Endothelial cell of umbilical vein (primary cell): Measurements from ENCODE around the gene TXNDC15.

Source experiments
- CTCF ChIP-seq, 2 donors: IDR thresholded peaks; 1 replicate in 1 of 2; 2 replicates in 1 of 2; pipeline ENCODE4 v1.5.1; 2011; ENCODE audit warnings: low read length in 2 of 2, mild to moderate bottlenecking in 2 of 2, moderate library complexity in 2 of 2, control low read depth in 1 of 2, inconsistent platforms in 1 of 2, low read depth in 1 of 2; ENCODE audit not compliant: insufficient read depth in 1 of 2; ENCODE audit errors: extremely low read depth in 1 of 2
- FOS ChIP-seq: IDR thresholded peaks from 2 replicates; pipeline ENCODE4 v1.6.1; 2011; ENCODE audit warnings: mild to moderate bottlenecking, low read length, moderate library complexity, borderline replicate concordance; ENCODE audit not compliant: insufficient read depth

GRCh38 chr5:134904610-134905245 is 30.6 kb downstream of the TXNDC15 start, which contains the start of gene PCBD2:
- TF ChIP-seq CTCF (IDR thresholded peaks at IDR 0.05; ENCODE audit: extremely low read depth in 1 of 2, insufficient read depth in 1 of 2, low read depth in 1 of 2, low read length in 2 of 2): peak; percentile 95 to 96
- no peak for TF ChIP-seq FOS
